ENCODE measurements around the gene RHOV.
A peak's percentile ranks its signal among the peaks of the same experiment; 100 is the strongest.

Gene RHOV

DNA sequence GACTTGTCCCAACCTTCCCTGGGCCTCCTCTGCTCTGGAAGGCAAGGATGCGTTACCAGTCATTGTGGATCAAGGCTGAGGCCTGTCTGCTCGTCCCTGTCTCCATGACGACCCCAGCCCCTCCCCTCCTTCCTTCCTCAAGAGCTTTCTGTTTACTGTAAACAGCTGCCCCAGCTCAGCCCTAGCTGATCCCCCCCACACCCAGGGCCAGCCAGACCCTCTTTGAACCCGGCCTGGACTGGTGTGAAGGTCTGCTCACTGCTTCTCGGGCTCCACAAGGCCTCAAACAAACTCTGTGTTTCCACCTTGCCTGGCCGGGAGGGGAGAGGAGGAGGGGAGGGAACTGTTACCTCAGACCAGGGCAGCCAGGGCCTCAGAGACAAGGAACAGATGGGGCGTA, 37.1 kb upstream of the RHOV start:
- H3K27ac ChIP-seq: no peak overlapping the region
- TF ChIP-seq ZFX (IDR thresholded peaks at IDR 0.05; ENCODE audit: borderline replicate concordance) (no peak), CTCF (IDR thresholded peaks at IDR 0.05) (no peak)

GRCh38 chr15:40909662-40910630, 35.9 kb upstream of the RHOV start:
- TF ChIP-seq ZFX (IDR thresholded peaks at IDR 0.05; ENCODE audit: borderline replicate concordance): no peak
- TF ChIP-seq CTCF (IDR thresholded peaks at IDR 0.05): no peak
- H3K27ac ChIP-seq: no peak overlapping the region

- TF ChIP-seq ZFX (IDR thresholded peaks at IDR 0.05; ENCODE audit: borderline replicate concordance): no peak
- TF ChIP-seq CTCF (IDR thresholded peaks at IDR 0.05): no peak
- no peak overlapping the region for H3K27ac ChIP-seq
These were observed 34.1 kb upstream of the RHOV start for GRCh38 chr15:40908095-40908494.

GRCh38 chr15:40906991-40907802, 33.2 kb upstream of the RHOV start:
- H3K27ac ChIP-seq: peak overlapping the region; percentile 37; the same call in 1 of the 2 replicates
- TF ChIP-seq ZFX (IDR thresholded peaks at IDR 0.05; ENCODE audit: borderline replicate concordance) (no peak), CTCF (IDR thresholded peaks at IDR 0.05) (no peak)

- peak overlapping the region; percentile 37 for H3K27ac ChIP-seq
- no peak for TF ChIP-seq ZFX (IDR thresholded peaks at IDR 0.05; ENCODE audit: borderline replicate concordance)
- TF ChIP-seq CTCF (IDR thresholded peaks at IDR 0.05): peak; percentile 93
These were observed 32.3 kb upstream of the RHOV start for GRCh38 chr15:40906091-40906990.

DNA sequence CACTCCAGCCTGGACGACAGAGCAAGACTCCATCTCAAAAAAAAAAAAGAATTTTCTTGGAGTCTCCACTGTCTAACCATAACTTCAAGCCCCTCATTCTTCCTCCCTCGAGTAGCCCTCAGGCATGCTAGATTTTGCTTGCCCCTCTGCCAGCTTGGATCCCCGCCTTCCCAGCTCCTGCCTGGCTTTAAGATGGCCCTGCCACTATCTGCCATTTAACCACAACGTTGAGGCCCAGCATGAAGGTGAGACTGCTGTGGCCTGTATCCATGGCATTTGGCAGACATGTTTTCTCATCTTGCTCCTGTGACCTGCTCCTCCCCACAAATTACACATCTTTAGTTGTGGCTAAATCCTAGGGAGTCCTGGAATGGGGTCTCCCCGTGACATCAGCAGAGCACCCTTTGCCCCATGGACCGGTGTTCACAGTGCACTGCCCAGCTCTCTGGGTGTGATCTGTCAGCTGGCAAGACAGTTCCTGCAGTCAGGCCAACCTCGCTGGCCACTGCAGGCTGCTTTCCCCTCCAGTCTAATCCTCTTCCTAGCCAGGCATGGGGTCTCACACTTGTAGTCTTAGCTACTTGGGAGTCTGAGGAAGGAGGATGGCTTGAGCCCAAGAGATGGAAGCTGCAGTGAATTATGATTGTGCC, 30.6 kb upstream of the RHOV start:
- no peak overlapping the region for H3K27ac ChIP-seq
- TF ChIP-seq CTCF (IDR thresholded peaks at IDR 0.05) (no peak), ZFX (IDR thresholded peaks at IDR 0.05; ENCODE audit: borderline replicate concordance) (no peak)

Measured in 22Rv1 (cell line).